PC-9 (cell line): ENCODE measurements around the gene DGKD. TPM values are rescaled to one million over a fixed set of nuclear protein-coding genes. Genes with fewer than 3 reads are reported as not detected.
A peak's percentile ranks its signal among the peaks of the same experiment; 100 is the strongest.

Experiments
- BruUV-seq: library from RNA; stranded (reverse); fragments of 400-500 nt; replicated peaks from 2 replicates; lab custom pipeline; 2021; lab: Mats Ljungman, UMichigan
- CTCF ChIA-PET: fragments of 300-600 bp; sonication (Branson Sonifier 250); formaldehyde crosslinking; loops from one replicate; lab custom pipeline; 2022; ENCODE audit warnings: antibody characterized with exemption; lab: Charles Lee
- POLR2A ChIA-PET: fragments of 300-600 bp; sonication (Branson Sonifier 250); formaldehyde crosslinking; loops from one replicate; lab custom pipeline; 2022; ENCODE audit warnings: antibody characterized with exemption; ENCODE audit not compliant: unreplicated experiment; lab: Charles Lee
- DNase-seq, 2 experiments: peaks; one replicate each; pipeline versions ENCODE4 v3.0.0 to v3.0.0-alpha.2; 2015 to 2022; ENCODE audit warnings: mixed read lengths in 1 of 2
- H2AFZ ChIP-seq: fragments of 200-600 bp; sonication (generic); 2 replicates; pipeline ENCODE4 v1.8.1; 2017; ENCODE audit warnings: antibody characterized with exemption
- H3F3A ChIP-seq: fragments of 200-600 bp; sonication (generic); 2 replicates; pipeline ENCODE4 v1.8.1; 2017; ENCODE audit warnings: antibody characterized with exemption, mild to moderate bottlenecking, low read depth; ENCODE audit not compliant: insufficient read depth
- H3K27ac ChIP-seq: fragments of 200-600 bp; sonication (generic); 2 replicates; pipeline ENCODE4 v1.6.1; 2016; ENCODE audit warnings: mixed run types
- H3K27me3 ChIP-seq: fragments of 200-600 bp; sonication (generic); 2 replicates; pipeline ENCODE4 v1.6.1; 2016; ENCODE audit warnings: low read depth, mixed run types; ENCODE audit not compliant: insufficient read depth
- H3K36me3 ChIP-seq: fragments of 200-600 bp; sonication (generic); 2 replicates; pipeline ENCODE4 v1.6.1; 2016; ENCODE audit warnings: low read depth, mixed run types
- H3K4me1 ChIP-seq: fragments of 200-600 bp; sonication (generic); replicated peaks from 2 replicates; pipeline ENCODE4 v1.6.1; 2016; ENCODE audit warnings: mixed run types; ENCODE audit not compliant: insufficient read depth
- H3K4me2 ChIP-seq: fragments of 200-600 bp; sonication (generic); 2 replicates; pipeline ENCODE4 v1.6.1; 2017; ENCODE audit warnings: mixed run types
- H3K4me3 ChIP-seq: fragments of 200-600 bp; sonication (generic); 2 replicates; pipeline ENCODE4 v1.6.1; 2016; ENCODE audit warnings: mixed run types
- H3K79me2 ChIP-seq: fragments of 200-600 bp; sonication (generic); 2 replicates; pipeline ENCODE4 v1.6.1; 2017; ENCODE audit warnings: low read depth, mixed run types
- H3K9me2 ChIP-seq: fragments of 200-600 bp; sonication (generic); 2 replicates; pipeline ENCODE4 v1.8.1; 2017; ENCODE audit warnings: mild to moderate bottlenecking; ENCODE audit not compliant: insufficient read depth
- H3K9me3 ChIP-seq: fragments of 200-600 bp; sonication (generic); 2 replicates; pipeline ENCODE4 v1.8.1; 2016; ENCODE audit warnings: low read depth; ENCODE audit not compliant: insufficient read depth
- H4K20me1 ChIP-seq: fragments of 200-600 bp; sonication (generic); 2 replicates; pipeline ENCODE4 v1.8.1; 2017; ENCODE audit not compliant: insufficient read depth
- CTCF ChIP-seq: fragments of 200-600 bp; sonication (generic); conservative IDR thresholded peaks from 2 replicates; pipeline ENCODE4 v1.6.1; 2017; ENCODE audit warnings: mixed run types, antibody characterized with exemption, mild to moderate bottlenecking, moderate library complexity
- EZH2 ChIP-seq: fragments of 200-600 bp; sonication (generic); IDR thresholded peaks from 2 replicates; pipeline ENCODE4 v1.8.0; 2017; ENCODE audit warnings: antibody characterized with exemption, low read depth
- intact Hi-C: fragments of 100-400 bp; cut with micrococcal nuclease; formaldehyde crosslinking; loops from one replicate; pipeline ENCODE4 v1.10.0; 2022; ENCODE audit not compliant: unreplicated experiment
- total RNA-seq: library from RNA; stranded (reverse); gene quantifications from 2 replicates; pipeline ENCODE4 v1.2.3, GENCODE V29; 2021

DGKD gene
- total RNA-seq, 1 experiment from 2014 or later: 59.5 TPM

GRCh38 chr2:233446606-233447305 is 92.5 kb downstream of the DGKD start:
- BruUV-seq: no TSS peak
- no peak overlapping the region for H2AFZ ChIP-seq
- H3K36me3 ChIP-seq: peaks cover 16% of the 10 kb centered on the region
- no peaks in the 10 kb centered on the region for H3K4me1 ChIP-seq
- H3K27ac ChIP-seq: no peak overlapping the region
- DNase-seq: no peak
- H3K4me3 ChIP-seq: no peak overlapping the region
- no peaks in the 10 kb centered on the region for H3K9me2 ChIP-seq
- peaks cover 16% of the 10 kb centered on the region for H3F3A ChIP-seq
- intact Hi-C loops: no loop called here
- no peak overlapping the region for H3K4me2 ChIP-seq
- ChIA-PET POLR2A (no interaction called here), CTCF (interaction anchor here (0.7 kb wide), 2 partner anchors 42 to 71 kb away, joined by 3 to 8 read pairs; no protein-coding TSS in a partner anchor)
- no peak for TF ChIP-seq CTCF
- no peak for TF ChIP-seq EZH2
- H3K79me2 ChIP-seq: 0 out of 2 replicates have a peak, but pooled peaks cover 9% of the 10 kb centered on the region
- H4K20me1 ChIP-seq: 0 out of 2 replicates have a peak, but pooled peaks cover 3% of the 10 kb centered on the region
- H3K9me3 ChIP-seq: no peaks in the 10 kb centered on the region
- no peaks in the 10 kb centered on the region for H3K27me3 ChIP-seq

- Histone ChIP-seq H3K4me2 (no peak overlapping the region), H3K9me2 (no peaks in the 10 kb centered on the region), H3K9me3 (no peaks in the 10 kb centered on the region), H3K79me2 (0 out of 2 replicates have a peak, but pooled peaks cover 9% of the 10 kb centered on the region), H3K36me3 (peaks cover 19% of the 10 kb centered on the region), H3K27ac (no peak overlapping the region), H3F3A (peaks cover 7% of the 10 kb centered on the region), H3K27me3 (no peaks in the 10 kb centered on the region), H3K4me3 (no peak overlapping the region), H4K20me1 (0 out of 2 replicates have a peak, but pooled peaks cover 3% of the 10 kb centered on the region), H3K4me1 (no peaks in the 10 kb centered on the region), H2AFZ (no peak overlapping the region)
- POLR2A ChIA-PET: no interaction called here
- intact Hi-C loops: loop anchor here (1.0 kb wide), 1 partner anchor 385 kb away; no protein-coding TSS in a partner anchor
- CTCF ChIA-PET: interaction anchor here (0.5 to 0.7 kb wide), 4 partner anchors 43 to 1541 kb away, joined by 3 to 8 read pairs (median 7); no protein-coding TSS in a partner anchor
- no TSS peak for BruUV-seq
- TF ChIP-seq EZH2 (no peak), CTCF (no peak)
- DNase-seq: no peak
Measured at GRCh38 chr2:233447506-233448219, 93.4 kb downstream of the DGKD start.

- Histone ChIP-seq H3F3A (peaks cover 2% of the 10 kb centered on the region), H3K27ac (no peak overlapping the region), H3K4me2 (no peak overlapping the region), H3K4me1 (no peaks in the 10 kb centered on the region), H3K9me3 (no peaks in the 10 kb centered on the region), H4K20me1 (0 out of 2 replicates have a peak, but pooled peaks cover 3% of the 10 kb centered on the region), H3K27me3 (no peaks in the 10 kb centered on the region), H2AFZ (no peak overlapping the region), H3K9me2 (no peaks in the 10 kb centered on the region), H3K79me2 (0 out of 2 replicates have a peak, but pooled peaks cover 9% of the 10 kb centered on the region), H3K4me3 (no peak overlapping the region), H3K36me3 (peaks cover 19% of the 10 kb centered on the region)
- TF ChIP-seq EZH2: no peak
- peak; percentile 42; the same call in 1 of the 2 replicates for TF ChIP-seq CTCF
- DNase-seq: peak; percentile 28 to 55
- CTCF ChIA-PET: interaction anchor here (0.5 to 1.4 kb wide), 5 partner anchors 32 to 1541 kb away, joined by 3 to 8 read pairs (median 4); no protein-coding TSS in a partner anchor
- intact Hi-C loops: loop anchor here (1.0 kb wide), 1 partner anchor 384 kb away; no protein-coding TSS in a partner anchor
- BruUV-seq: no TSS peak
- POLR2A ChIA-PET: interaction anchor here (0.6 kb wide), 2 partner anchors 118 to 159 kb away, joined by 3 read pairs; no protein-coding TSS in a partner anchor
Measured at GRCh38 chr2:233448220-233448559, 93.9 kb downstream of the DGKD start.
